Measurements from ENCODE around the gene RRAD.

GRCh38 chr16:66952430-66953110 is 27.2 kb upstream of the RRAD start:
- no peak for TF ChIP-seq CTCF (IDR thresholded peaks at IDR 0.05; ENCODE audit: insufficient read depth, low read depth, low read length)
- no peak for TF ChIP-seq EZH2 (IDR thresholded peaks at IDR 0.05; ENCODE audit: insufficient read depth, low read length)

Data from astrocyte (in vitro differentiated cells and primary cell).